Endothelial cell (in vitro differentiated cells): ENCODE measurements around the gene CD36. TPM values are rescaled to one million over a fixed set of nuclear protein-coding genes. Genes with fewer than 3 reads are reported as not detected.
"Not testable (repeated sequence)": the region's sequence is repeated elsewhere in the genome, so short reads cannot be mapped to it uniquely, and the experiment has no call there.

Source experiments
- DNase-seq: peaks from one replicate; pipeline ENCODE4 v3.0.0; 2021; ENCODE audit warnings: low spot score
- H3K27ac Mint-ChIP-seq: one replicate; pipeline ENCODE4 v1.8.0; 2021; ENCODE audit warnings: mixed read lengths, inconsistent platforms; ENCODE audit not compliant: unreplicated experiment
- H3K27me3 Mint-ChIP-seq: one replicate; pipeline ENCODE4 v1.8.0; 2021; ENCODE audit warnings: mild to moderate bottlenecking, moderate library complexity, mixed read lengths, inconsistent platforms; ENCODE audit not compliant: unreplicated experiment
- H3K36me3 Mint-ChIP-seq: one replicate; pipeline ENCODE4 v1.8.0; 2021; ENCODE audit warnings: mild to moderate bottlenecking, low read depth, mixed read lengths, inconsistent platforms; ENCODE audit not compliant: unreplicated experiment
- H3K4me1 Mint-ChIP-seq: one replicate; pipeline ENCODE4 v1.8.0; 2021; ENCODE audit warnings: mild to moderate bottlenecking, mixed read lengths, inconsistent platforms; ENCODE audit not compliant: unreplicated experiment
- H3K4me3 Mint-ChIP-seq: one replicate; pipeline ENCODE4 v1.8.0; 2021; ENCODE audit warnings: mild to moderate bottlenecking, mixed read lengths, inconsistent platforms; ENCODE audit not compliant: unreplicated experiment
- H3K9me3 Mint-ChIP-seq: one replicate; pipeline ENCODE4 v1.8.0; 2021; ENCODE audit warnings: mixed read lengths, inconsistent platforms; ENCODE audit not compliant: unreplicated experiment
- total RNA-seq: library from RNA; stranded (reverse); fragmentation: NEBNext Ultra II Directional; extraction: Animal tissue kit (Norgen Biotek cat#: 25700); gene quantifications from one replicate; pipeline ENCODE4 v1.2.1, GENCODE V29; 2021; ENCODE audit not compliant: unreplicated experiment
- TF ChIP-seq, protein P1 (sequence below): fragments of 200-600 bp; sonication (generic); IDR thresholded peaks from one replicate; pipeline ENCODE4 v1.5.0; 2021; ENCODE audit warnings: antibody characterized with exemption; ENCODE audit not compliant: unreplicated experiment

Gene CD36
- total RNA-seq, 1 donor from 2014 or later = 3.8 TPM

DNA sequence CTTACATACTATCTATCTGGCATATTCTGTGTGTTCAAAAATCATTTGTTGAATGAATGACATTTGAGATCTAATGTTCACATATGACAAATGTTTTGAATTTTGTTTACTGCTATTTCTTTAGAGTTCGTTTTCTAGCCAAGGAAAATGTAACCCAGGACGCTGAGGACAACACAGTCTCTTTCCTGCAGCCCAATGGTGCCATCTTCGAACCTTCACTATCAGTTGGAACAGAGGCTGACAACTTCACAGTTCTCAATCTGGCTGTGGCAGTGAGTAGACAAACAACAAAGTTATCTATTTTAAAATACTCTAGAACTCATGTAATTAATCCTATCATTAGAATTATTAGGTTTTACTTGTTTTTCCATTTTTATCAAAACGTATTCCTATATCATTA is 22.5 kb downstream of the CD36 start:
- no peaks in the 10 kb centered on the region for H3K4me1 Mint-ChIP-seq
- H3K27ac Mint-ChIP-seq = no peak overlapping the region
- no peak overlapping the region for H3K4me3 Mint-ChIP-seq
- TF ChIP-seq, protein P1, sequence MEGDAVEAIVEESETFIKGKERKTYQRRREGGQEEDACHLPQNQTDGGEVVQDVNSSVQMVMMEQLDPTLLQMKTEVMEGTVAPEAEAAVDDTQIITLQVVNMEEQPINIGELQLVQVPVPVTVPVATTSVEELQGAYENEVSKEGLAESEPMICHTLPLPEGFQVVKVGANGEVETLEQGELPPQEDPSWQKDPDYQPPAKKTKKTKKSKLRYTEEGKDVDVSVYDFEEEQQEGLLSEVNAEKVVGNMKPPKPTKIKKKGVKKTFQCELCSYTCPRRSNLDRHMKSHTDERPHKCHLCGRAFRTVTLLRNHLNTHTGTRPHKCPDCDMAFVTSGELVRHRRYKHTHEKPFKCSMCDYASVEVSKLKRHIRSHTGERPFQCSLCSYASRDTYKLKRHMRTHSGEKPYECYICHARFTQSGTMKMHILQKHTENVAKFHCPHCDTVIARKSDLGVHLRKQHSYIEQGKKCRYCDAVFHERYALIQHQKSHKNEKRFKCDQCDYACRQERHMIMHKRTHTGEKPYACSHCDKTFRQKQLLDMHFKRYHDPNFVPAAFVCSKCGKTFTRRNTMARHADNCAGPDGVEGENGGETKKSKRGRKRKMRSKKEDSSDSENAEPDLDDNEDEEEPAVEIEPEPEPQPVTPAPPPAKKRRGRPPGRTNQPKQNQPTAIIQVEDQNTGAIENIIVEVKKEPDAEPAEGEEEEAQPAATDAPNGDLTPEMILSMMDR = no peak
- DNase-seq = no peak
- no peaks in the 10 kb centered on the region for H3K9me3 Mint-ChIP-seq
- no peaks in the 10 kb centered on the region for H3K27me3 Mint-ChIP-seq
- no peaks in the 10 kb centered on the region for H3K36me3 Mint-ChIP-seq

DNA sequence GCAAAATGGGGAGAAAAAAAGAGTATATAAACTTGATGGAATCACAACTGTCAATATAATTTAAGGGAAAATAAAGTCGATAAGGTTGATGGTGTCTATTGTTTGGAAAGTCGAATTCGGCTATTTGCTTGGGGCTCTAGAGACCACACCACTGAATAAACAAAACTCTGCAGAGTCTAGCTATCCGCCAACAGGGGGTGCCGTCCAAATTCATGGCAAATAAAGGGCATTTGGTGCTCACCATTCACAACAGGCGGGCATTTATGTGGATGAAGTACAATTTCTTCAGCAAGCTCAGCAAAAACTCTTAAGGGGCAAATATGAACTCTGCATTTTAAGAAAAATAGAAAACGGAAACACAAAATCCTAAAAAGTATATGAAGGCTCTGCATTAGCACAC is 23.3 kb downstream of the CD36 start:
- Mint-ChIP-seq H3K27me3 (no peaks in the 10 kb centered on the region), H3K4me1 (no peaks in the 10 kb centered on the region), H3K9me3 (no peaks in the 10 kb centered on the region), H3K36me3 (no peaks in the 10 kb centered on the region), H3K27ac (no peak overlapping the region), H3K4me3 (no peak overlapping the region)
- TF ChIP-seq, protein P1 = no peak
- DNase-seq = no peak

DNA sequence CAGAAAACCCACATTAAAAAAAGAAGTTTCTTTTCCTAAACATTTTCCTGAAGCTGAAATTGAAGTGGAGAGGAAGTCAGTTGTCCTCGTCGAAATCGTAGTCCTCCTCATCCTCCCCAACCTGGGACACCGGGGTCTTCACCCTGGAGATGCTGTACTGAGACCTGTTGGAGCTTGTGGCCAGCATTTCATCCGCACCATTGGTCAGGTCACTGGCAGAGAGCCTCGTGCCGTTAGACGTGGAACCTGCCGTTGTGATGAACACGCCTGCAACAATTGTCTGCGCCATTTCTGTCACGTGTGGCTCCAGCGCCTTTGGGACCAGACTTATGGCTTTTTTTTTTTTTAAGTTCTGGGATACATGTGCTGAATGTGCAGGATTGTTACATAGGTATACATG is 23.8 kb downstream of the CD36 start:
- Mint-ChIP-seq H3K27ac (no peak overlapping the region), H3K4me1 (no peaks in the 10 kb centered on the region), H3K4me3 (no peak overlapping the region), H3K27me3 (no peaks in the 10 kb centered on the region), H3K36me3 (no peaks in the 10 kb centered on the region), H3K9me3 (no peaks in the 10 kb centered on the region)
- no peak for DNase-seq
- TF ChIP-seq, protein P1 = no peak

DNA sequence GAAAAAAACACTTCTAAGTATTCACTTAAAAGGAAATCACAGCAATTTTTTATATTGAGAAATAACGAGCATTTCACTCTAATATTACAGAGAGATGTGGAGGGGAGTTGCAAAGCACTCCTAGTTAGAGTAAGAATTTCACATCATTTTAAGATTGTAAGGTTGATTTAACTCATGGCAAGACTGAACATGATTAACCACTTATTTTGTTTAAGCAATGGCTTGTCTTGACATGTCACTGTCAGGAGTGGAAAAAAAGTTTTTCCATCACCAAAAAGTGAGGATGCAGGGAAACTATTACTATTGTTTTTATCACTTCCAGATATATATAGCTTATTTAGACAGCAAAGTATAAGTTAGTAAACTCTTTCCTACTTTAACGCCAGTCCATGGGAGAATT is 27.1 kb downstream of the CD36 start:
- no peak overlapping the region for H3K27ac Mint-ChIP-seq
- no peak for DNase-seq
- no peaks in the 10 kb centered on the region for H3K4me1 Mint-ChIP-seq
- H3K36me3 Mint-ChIP-seq = no peaks in the 10 kb centered on the region
- H3K4me3 Mint-ChIP-seq = no peak overlapping the region
- H3K27me3 Mint-ChIP-seq = no peaks in the 10 kb centered on the region
- H3K9me3 Mint-ChIP-seq = no peaks in the 10 kb centered on the region
- TF ChIP-seq, protein P1 = no peak

DNA sequence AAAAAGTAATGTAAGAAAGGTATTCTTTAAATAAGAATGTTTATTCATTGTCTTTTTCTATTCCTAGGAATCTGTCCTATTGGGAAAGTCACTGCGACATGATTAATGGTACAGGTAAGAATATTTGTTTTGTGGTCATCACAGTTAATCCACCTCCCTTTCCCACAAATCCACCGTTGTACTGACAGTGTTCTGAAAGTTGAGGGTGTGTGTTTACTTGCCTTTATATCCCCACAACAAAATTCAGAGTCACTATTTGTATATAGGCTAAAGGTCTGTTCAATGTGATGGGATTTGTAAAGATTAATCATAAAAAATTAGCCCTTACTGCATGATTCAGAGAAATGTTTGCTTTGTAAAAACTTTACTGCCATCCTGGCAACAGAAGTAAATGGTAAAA is 27.9 kb downstream of the CD36 start:
- no peak overlapping the region for H3K27ac Mint-ChIP-seq
- no peak for DNase-seq
- H3K4me1 Mint-ChIP-seq = no peaks in the 10 kb centered on the region
- no peak overlapping the region for H3K4me3 Mint-ChIP-seq
- H3K36me3 Mint-ChIP-seq = no peaks in the 10 kb centered on the region
- H3K27me3 Mint-ChIP-seq = peaks cover 3% of the 10 kb centered on the region
- no peaks in the 10 kb centered on the region for H3K9me3 Mint-ChIP-seq
- TF ChIP-seq, protein P1 = no peak

DNA sequence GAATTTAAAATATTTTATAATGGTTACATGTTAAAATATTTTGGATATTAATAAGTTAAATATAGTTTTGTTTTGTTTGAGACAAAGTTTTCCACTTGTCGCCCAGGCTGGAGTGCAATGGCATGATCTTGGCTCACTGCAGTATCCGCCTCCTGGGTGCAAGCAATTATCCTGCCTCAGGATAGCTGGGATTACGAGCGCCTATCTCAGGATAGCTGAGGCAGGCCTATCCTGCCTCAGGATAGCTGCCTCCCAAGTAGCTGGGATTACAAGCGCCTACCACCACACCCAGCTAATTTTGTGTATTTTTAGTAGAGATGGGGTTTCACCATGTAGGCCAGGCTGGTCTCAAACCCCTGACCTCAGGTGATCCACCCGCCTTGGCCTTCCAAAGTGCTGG is 30.9 kb downstream of the CD36 start:
- H3K4me3 Mint-ChIP-seq, H3K9me3 Mint-ChIP-seq, DNase-seq, H3K27me3 Mint-ChIP-seq, H3K36me3 Mint-ChIP-seq, H3K4me1 Mint-ChIP-seq, H3K27ac Mint-ChIP-seq: not testable (repeated sequence)
